GM21526 (cell line): ENCODE data around the gene ARL15.

ENCODE experiments used
- ATAC-seq: cut with Tn5 transposase; IDR thresholded peaks from one replicate; pipeline ENCODE4 v1.9.1; 2021; ENCODE audit warnings: moderate library complexity; ENCODE audit not compliant: unreplicated experiment, low FRiP score

The ARL15 gene

GRCh38 chr5:53962306-53962705, 348.1 kb downstream of the ARL15 start:
- no peak for ATAC-seq

GRCh38 chr5:53956632-53957031, 353.7 kb downstream of the ARL15 start:
- ATAC-seq = no peak

DNA sequence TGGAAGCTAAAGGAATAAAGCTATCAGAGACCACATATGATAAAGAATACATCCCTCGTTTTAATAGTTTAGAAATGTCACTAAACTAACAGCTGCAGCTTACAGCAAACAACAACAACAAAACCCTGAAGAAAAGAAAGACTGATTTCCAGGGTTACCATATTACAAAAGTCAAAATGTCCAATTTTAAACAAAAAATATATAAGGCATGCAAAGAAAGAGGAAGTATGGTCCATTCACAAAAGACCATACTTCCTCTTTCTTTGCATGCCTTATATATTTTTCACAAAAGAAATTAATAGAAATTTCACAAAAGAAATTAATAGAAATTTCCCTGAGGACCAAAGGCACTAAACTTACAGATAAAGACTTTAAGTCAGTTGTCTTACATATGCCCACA, 354.2 kb downstream of the ARL15 start:
- no peak for ATAC-seq

GRCh38 chr5:53950621-53951020, 359.8 kb downstream of the ARL15 start:
- ATAC-seq = no peak

DNA sequence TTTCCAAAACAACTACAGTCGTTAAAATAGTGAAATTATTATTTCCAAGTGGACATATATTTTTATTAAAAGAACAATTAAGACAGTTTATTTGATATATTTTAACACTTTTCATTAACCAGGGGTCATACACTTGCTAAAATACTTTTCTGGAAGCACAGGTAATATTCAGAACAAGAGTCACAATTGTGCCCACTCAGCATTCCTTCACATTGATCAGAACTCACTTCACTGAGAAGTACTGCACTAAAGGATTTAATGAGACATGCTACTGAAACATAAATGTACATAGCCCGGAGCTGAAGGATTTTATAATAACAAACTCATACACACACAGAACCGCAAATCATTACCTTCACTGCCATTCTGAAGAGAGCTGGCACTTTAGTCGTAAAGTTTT, 361.8 kb downstream of the ARL15 start:
- ATAC-seq = no peak

GRCh38 chr5:53946405-53947100, 363.8 kb downstream of the ARL15 start:
- ATAC-seq = no peak

DNA sequence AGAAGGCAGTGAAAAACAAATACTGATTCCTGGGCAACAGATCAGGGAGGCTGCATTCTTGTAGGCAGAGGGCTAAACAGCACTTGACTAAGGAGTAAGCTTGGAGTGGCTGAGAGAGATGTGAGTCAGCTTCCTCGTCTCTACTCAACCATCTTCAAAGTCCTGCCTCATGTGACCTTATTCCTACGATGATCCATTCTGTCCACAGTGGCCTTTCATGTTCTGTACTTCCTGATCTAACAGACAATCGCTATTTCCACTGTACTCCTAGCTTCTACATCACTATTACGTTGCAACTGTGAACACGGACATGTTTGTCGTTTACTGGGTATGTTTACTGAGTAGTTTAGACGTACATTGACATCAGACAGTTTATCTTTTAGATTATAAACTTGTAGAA, 365.4 kb downstream of the ARL15 start:
- ATAC-seq = no peak

DNA sequence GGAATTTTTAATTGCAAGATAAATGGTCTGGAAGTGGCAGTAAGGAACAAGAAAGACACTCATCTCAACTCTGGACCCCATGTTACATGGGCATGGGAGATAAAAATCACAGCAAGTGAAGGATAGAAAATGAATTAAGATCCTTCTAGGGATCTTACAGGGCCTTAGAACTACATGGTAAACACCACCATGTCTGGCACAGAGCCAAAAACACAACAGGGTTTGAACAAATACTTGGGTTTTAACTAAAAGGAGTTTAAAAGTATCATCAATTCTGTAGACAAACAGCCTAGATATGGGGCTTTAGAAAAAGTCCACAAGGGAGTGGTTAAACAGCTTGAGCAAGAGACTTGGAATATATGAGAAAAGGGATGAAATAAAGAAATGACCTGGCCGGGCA, 366.4 kb downstream of the ARL15 start:
- ATAC-seq = no peak

DNA sequence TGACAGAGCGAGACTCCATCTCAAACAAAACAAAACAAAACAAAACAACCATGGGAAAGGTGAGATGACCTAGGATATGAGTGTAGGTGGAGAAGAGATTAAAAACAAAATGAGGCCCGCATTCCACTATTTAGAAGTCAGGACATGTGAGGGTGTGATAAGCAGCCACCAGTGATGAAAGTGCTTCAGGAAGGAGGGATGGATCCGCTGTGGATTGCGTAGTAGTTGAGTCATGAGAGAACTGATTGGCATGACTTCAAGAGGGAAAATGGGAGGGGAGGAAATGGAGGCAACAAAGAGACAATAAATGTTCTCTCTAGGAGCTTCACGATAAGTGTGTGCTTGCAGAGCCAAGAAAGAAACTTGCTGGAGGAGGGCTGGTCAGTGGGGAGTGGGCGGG, 367.6 kb downstream of the ARL15 start:
- no peak for ATAC-seq

DNA sequence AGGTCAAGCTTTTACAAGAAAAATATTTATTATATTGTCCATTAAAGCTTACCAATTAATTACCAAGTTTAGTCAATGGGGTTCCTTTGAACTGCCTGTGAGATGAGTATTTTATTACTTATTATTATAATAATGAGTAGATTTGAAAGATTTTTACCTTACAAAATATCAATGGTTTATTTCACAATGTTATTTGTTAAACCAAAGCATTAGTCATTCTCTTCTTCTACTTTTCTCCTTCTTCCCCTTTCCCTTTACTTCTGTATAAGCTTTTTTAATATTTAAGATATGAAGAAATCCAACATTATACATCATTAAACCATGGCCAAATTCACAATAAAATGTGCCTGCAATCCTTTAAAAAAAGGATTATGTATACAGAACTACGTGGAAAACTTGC, 369.5 kb downstream of the ARL15 start:
- ATAC-seq = no peak

DNA sequence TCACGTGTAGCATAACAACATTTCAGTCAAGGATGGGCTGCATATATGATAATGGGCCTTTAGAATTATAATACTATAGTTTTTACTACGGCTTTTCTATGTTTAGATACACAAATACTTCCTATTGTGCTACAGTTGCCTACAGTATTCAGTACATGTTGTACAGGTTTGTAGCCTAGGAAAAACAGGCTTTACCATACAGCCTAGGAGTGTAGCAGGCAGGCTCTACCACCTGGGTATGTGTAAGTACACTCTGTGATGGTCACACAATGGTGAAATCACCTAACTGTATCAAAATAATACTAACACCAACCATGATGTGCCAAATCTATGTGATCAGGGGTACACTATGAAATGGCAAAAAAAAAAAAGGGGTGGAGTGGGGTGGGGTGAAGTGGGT, 372.9 kb downstream of the ARL15 start:
- no peak for ATAC-seq

DNA sequence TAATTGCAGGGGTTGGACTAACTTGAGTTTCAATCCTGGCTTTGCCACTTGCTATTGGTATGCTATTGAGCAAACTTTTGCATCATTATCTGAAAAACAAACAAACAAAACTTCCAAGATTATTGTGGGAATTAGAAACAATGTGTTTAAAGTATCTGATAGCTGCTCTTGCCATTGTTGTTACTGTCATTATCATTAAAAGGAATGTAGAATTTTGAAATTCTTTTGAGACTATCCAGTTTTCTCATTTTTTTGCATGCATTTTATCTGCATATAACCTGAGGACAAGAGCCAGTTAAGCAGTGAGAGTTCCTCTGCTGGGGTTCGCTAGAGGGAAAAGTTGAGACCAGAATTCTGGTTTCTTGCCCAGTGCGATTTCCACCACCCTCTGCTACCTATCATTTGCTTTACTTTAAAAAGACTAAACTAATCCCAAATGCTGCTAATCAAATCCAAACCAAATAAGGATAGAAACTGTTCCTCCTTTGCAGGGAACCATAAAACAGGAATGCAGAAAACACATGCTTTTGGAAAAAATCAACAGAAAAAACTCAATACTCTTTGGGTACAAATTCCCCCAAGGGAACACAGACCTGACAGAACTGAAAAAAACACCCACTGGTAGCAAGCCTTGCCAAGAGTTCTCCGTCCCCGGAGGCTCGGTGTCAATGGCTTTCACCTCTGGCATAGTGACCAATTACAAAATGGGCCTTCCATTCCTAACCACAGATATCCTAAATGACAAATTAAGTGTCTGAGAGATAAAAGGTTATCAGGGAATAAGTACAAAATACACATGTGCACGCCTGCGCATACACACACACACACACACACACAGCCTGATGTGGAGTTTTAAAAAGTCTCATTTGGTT, 373.7 kb downstream of the ARL15 start:
- ATAC-seq = no peak

GRCh38 chr5:53934151-53934820, 376.1 kb downstream of the ARL15 start:
- ATAC-seq = no peak

DNA sequence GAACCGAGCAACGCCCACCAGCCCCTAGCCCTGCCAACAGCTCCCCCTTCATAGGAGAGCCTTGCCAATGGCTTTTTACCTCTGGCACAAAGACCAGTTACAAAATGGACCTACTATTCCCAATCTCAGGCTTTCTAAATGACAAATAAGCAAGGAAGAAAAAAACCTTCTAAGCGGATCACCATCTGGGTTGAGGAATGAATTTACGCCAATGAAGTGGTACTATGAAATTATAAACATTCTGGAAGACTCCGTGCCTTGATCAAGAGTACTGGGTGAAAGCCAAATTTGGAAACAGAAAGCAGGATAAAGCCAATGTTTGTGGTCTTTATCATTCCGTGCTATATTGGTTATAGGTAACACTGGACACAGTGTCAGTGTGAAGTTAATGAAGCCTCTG, 378.0 kb downstream of the ARL15 start:
- ATAC-seq = no peak

- ATAC-seq = no peak
These were observed 379.9 kb downstream of the ARL15 start for GRCh38 chr5:53930457-53930856.

DNA sequence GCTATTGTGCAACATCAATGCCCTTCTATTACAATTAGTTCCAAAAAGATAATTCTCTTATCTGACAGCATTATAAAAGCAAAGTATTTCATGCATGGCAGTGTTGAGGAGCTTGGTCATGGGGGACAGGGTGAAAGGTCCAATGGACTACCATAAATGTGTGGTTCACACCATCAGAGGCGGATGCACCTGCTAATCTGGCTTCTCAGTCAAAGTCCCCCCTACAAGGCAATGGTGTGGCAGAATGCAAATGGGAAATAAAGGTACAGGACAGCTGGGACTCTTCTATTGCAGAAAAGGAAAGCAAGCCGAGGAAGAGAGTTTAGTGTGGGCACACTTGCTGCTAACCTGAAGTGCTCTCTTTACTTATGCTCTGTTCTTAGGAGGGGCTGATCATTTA, 380.8 kb downstream of the ARL15 start:
- ATAC-seq = no peak

DNA sequence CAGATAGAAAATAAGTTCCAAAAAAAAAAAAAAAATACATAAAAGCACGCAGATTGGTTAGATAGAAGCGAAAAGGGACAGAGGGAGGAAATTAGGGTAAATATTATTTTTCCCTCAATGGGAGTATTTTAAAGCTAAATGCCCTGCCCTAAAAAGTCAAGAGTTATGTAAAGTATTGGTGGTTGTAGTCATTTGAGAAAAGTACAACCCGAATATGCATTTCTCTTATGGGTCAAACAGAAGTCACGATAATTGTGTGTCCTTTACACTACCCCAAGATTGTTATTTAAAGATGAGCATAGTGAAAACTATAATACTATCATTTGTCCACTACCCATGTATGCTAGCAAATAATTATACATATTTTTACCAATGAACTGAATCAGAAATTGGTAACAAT, 381.2 kb downstream of the ARL15 start:
- ATAC-seq = no peak

DNA sequence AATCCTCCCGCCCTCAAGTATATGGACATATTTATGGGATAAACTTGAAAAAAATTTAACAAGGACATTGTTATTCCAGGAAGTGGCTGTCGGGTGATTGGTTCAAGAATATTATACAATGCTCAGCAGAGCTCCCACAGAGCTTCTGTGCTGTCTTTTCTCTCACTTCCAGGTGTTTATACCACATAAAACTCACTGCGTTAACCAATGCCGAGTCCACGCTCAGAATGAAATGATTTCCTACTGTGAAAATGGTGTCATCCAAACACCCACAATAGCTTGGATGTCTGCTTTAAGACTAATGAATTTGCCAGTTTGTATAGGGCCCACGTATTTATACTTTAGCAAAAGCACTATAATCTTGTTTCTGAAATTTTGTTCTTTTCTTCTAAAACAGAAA, 381.7 kb downstream of the ARL15 start:
- no peak for ATAC-seq

DNA sequence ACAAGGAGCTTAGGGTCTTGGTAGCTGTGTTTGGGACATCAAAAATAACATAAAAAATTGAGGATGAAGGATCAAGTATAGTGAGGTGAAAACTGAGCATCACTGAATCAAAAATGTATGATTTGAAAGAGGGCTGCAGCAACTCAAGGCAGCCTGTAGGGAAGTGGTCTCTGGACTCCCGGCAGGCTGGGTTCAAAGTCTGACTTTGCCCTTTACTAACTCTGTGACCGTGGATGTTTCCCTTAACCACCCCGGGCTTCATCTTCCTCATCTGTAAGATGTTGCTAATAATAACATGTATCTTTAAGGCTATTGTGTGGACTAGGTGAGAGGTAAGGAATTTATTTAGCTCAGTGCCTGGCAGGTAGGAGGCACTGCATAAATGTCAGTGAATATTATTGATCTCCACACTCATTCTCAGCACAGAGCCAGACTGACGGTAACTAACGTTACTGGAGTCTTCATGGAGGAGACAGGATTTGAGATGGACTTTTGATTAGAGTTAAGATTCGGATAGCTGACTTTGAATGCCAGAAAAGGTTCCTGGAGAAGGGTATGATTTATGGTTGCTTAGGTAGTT, 382.6 kb downstream of the ARL15 start:
- ATAC-seq = no peak

DNA sequence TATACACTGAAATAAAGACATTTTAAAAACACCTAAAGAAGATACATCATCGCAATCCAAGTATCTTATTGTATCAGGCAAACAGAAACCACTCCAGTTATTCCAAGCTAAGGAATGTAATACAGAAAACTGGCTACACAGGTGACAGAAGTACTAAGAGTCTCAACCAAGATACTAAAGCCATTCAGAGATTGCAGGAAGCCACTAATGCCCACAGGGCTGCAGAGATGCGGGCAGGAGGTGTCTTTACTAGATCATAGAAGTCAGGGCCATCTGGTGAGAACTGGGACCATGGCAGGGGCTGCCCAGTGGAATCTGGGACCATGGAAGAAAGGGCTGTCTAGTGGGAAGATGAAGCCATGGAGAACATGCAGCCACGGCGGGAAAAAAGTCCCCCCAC, 384.3 kb downstream of the ARL15 start:
- ATAC-seq = no peak

GRCh38 chr5:53924392-53924791, 386.0 kb downstream of the ARL15 start:
- ATAC-seq = no peak
